Panc1 (cell line): ENCODE results near the gene APOBEC3G. TPM values are rescaled to one million over a fixed set of nuclear protein-coding genes. Genes with fewer than 3 reads are reported as not detected.
"Not testable (repeated sequence)": the region's sequence is repeated elsewhere in the genome, so short reads cannot be mapped to it uniquely, and the experiment has no call there.

Experiments used
- ATAC-seq: fragments of 200-7000 bp; cut with Tn5 transposase; 2 replicates; pipeline ENCODE4 v1.9.1; 2020; ENCODE audit warnings: mild to moderate bottlenecking, moderate library complexity
- BruUV-seq: library from RNA; stranded (reverse); fragments of 400-500 nt; replicated peaks from 2 replicates; lab custom pipeline; 2021; lab: Mats Ljungman, UMichigan
- CTCF ChIA-PET: fragments of 300-600 bp; sonication (Branson Sonifier 250); formaldehyde crosslinking; loops from one replicate; lab custom pipeline; 2022; ENCODE audit warnings: antibody characterized with exemption; lab: Charles Lee
- POLR2A ChIA-PET: fragments of 300-600 bp; sonication (Branson Sonifier 250); formaldehyde crosslinking; loops from one replicate; lab custom pipeline; 2022; ENCODE audit warnings: antibody characterized with exemption; lab: Charles Lee
- DNase-seq: peaks from one replicate; pipeline ENCODE4 v3.0.0-alpha.2; 2010; ENCODE audit warnings: low read depth, low spot score
- H3K27ac ChIP-seq: 2 replicates; pipeline ENCODE4 v1.5.1; 2011; ENCODE audit warnings: mild to moderate bottlenecking, low read length, inconsistent platforms
- H3K27me3 ChIP-seq: fragments of 200-500 bp; sonication (Bioruptor generic); 2 replicates; pipeline ENCODE4 v1.6.0; 2014; ENCODE audit warnings: low read length, inconsistent platforms; ENCODE audit not compliant: control insufficient read depth, insufficient read depth
- H3K36me3 ChIP-seq: fragments of 200-500 bp; sonication (Bioruptor generic); 2 replicates; pipeline ENCODE4 v1.5.1; 2014; ENCODE audit warnings: inconsistent platforms, mild to moderate bottlenecking, low read length, moderate library complexity; ENCODE audit not compliant: control insufficient read depth, insufficient read depth
- H3K4me1 ChIP-seq: 2 replicates; pipeline ENCODE4 v1.5.1; 2011; ENCODE audit warnings: inconsistent platforms, mild to moderate bottlenecking, low read length, moderate library complexity; ENCODE audit not compliant: control insufficient read depth, insufficient read depth
- H3K4me3 ChIP-seq, 2 experiments: 2 replicates each; pipeline ENCODE4 v1.5.1; 2011 to 2012; ENCODE audit warnings: low read depth in 2 of 2, low read length in 2 of 2, mild to moderate bottlenecking in 2 of 2, inconsistent platforms in 1 of 2, moderate library complexity in 1 of 2
- H3K9me3 ChIP-seq: fragments of 200-500 bp; sonication (Bioruptor generic); 2 replicates; pipeline ENCODE4 v1.5.1; 2014; ENCODE audit warnings: low read depth, mild to moderate bottlenecking, inconsistent platforms, low read length, moderate library complexity; ENCODE audit not compliant: control insufficient read depth, insufficient read depth
- CTCF ChIP-seq: fragments of 450-650 bp; IDR thresholded peaks from 2 replicates; pipeline ENCODE4 v1.5.1; 2017; ENCODE audit warnings: mild to moderate bottlenecking
- POLR2AphosphoS5 ChIP-seq: IDR thresholded peaks from 2 replicates; pipeline ENCODE4 v1.6.1; 2012; ENCODE audit warnings: mild to moderate bottlenecking, low read depth, low read length, moderate library complexity
- REST ChIP-seq, 2 experiments: IDR thresholded peaks; 2 replicates each; pipeline ENCODE4 v1.6.1; 2011 to 2012; ENCODE audit warnings: low read depth in 2 of 2, control low read depth in 1 of 2, low read length in 1 of 2, mild to moderate bottlenecking in 1 of 2, moderate library complexity in 1 of 2; ENCODE audit not compliant: insufficient read depth in 1 of 2
- SIN3A ChIP-seq: IDR thresholded peaks from 2 replicates; pipeline ENCODE4 v1.6.1; 2012; ENCODE audit warnings: low read depth, mild to moderate bottlenecking, low read length, moderate library complexity, borderline replicate concordance; ENCODE audit not compliant: insufficient read depth
- TCF7L2 ChIP-seq: IDR thresholded peaks from 2 replicates; pipeline ENCODE4 v1.6.1; 2011; ENCODE audit warnings: mild to moderate bottlenecking, low read depth, low read length, inconsistent platforms
- in situ Hi-C: cut with HindIII; loops from 2 replicates; pipeline ENCODE4 v1.10.0; 2016; ENCODE audit warnings: low sequenced_read_pairs, low pct_unique_long_range_greater_than_20kb
- intact Hi-C: fragments of 100-400 bp; cut with micrococcal nuclease; formaldehyde crosslinking; loops from one replicate; pipeline ENCODE4 v1.10.0; 2022; ENCODE audit not compliant: unreplicated experiment
- total RNA-seq: library from RNA; stranded (reverse); gene quantifications from one replicate; pipeline ENCODE4 v1.2.1, GENCODE V29; 2021; ENCODE audit not compliant: unreplicated experiment

The APOBEC3G gene
- total RNA-seq, 1 experiment from 2014 or later: 4.8 TPM

GRCh38 chr22:39041908-39042307, 35.2 kb upstream of the APOBEC3G start:
- Histone ChIP-seq H3K4me1 (no peaks in the 10 kb centered on the region), H3K27ac (no peak overlapping the region), H3K4me3 (no peak overlapping the region), H3K9me3 (no peaks in the 10 kb centered on the region), H3K36me3 (no peaks in the 10 kb centered on the region), H3K27me3 (no peaks in the 10 kb centered on the region)
- no peak for TF ChIP-seq POLR2AphosphoS5
- TF ChIP-seq REST (IDR thresholded peaks at IDR 0.05; ENCODE audit: insufficient read depth in 1 of 2, low read depth in 2 of 2, low read length in 1 of 2): no peak
- TF ChIP-seq TCF7L2: no peak
- no peak for TF ChIP-seq CTCF
- no peak for TF ChIP-seq SIN3A
- ChIA-PET CTCF (no interaction called here), POLR2A (interaction anchor here (0.7 kb wide), 2 partner anchors 163 to 476 kb away, joined by 3 to 8 read pairs; no protein-coding TSS in a partner anchor)
- in situ Hi-C loops (no loop called here), intact Hi-C loops (no loop called here)
- ATAC-seq (no peak), DNase-seq (no peak)
- no TSS peak for BruUV-seq

- H3K9me3 ChIP-seq, H3K36me3 ChIP-seq, CTCF ChIA-PET, H3K4me3 ChIP-seq, H3K27me3 ChIP-seq, BruUV-seq, H3K4me1 ChIP-seq, H3K27ac ChIP-seq, ATAC-seq, POLR2A ChIA-PET, DNase-seq, in situ Hi-C loops, intact Hi-C loops: not testable (repeated sequence)
Observed at GRCh38 chr22:39043063-39043462, 34.0 kb upstream of the APOBEC3G start.

GRCh38 chr22:39045136-39045535, 31.9 kb upstream of the APOBEC3G start:
- H3K4me1 ChIP-seq, CTCF ChIA-PET, H3K36me3 ChIP-seq, intact Hi-C loops, POLR2A ChIA-PET, DNase-seq, H3K27me3 ChIP-seq, ATAC-seq, H3K9me3 ChIP-seq, in situ Hi-C loops, BruUV-seq, H3K27ac ChIP-seq, H3K4me3 ChIP-seq: not testable (repeated sequence)

- in situ Hi-C loops, H3K27ac ChIP-seq, H3K27me3 ChIP-seq, DNase-seq, intact Hi-C loops, H3K4me3 ChIP-seq, H3K9me3 ChIP-seq, CTCF ChIA-PET, POLR2A ChIA-PET, H3K4me1 ChIP-seq, BruUV-seq, ATAC-seq, H3K36me3 ChIP-seq: not testable (repeated sequence)
Observed at GRCh38 chr22:39049486-39049885, 27.6 kb upstream of the APOBEC3G start.

- in situ Hi-C loops, BruUV-seq, H3K27me3 ChIP-seq, H3K36me3 ChIP-seq, ATAC-seq, H3K9me3 ChIP-seq, DNase-seq, POLR2A ChIA-PET, H3K27ac ChIP-seq, H3K4me1 ChIP-seq, H3K4me3 ChIP-seq, CTCF ChIA-PET, intact Hi-C loops: not testable (repeated sequence)
Observed at GRCh38 chr22:39051844-39052495, 25.1 kb upstream of the APOBEC3G start.
